DND-41 (cell line): ENCODE results near the gene ABCA2.

Source experiments
- ATAC-seq: fragments of 200-7000 bp; cut with Tn5 transposase; 3 replicates; pipeline ENCODE4 v1.9.1; 2021; ENCODE audit warnings: low read depth; ENCODE audit not compliant: insufficient read depth
- DNase-seq: peaks from one replicate; pipeline ENCODE4 v3.0.0-alpha.2; 2020
- H2AFZ ChIP-seq: 2 replicates; pipeline ENCODE4 v1.6.0; 2012; ENCODE audit warnings: low read depth, low read length
- H3K27ac ChIP-seq: 2 replicates; pipeline ENCODE4 v1.5.1; 2012; ENCODE audit warnings: low read length, inconsistent platforms
- H3K27me3 ChIP-seq: fragments of 200-600 bp; sonication (generic); 2 replicates; pipeline ENCODE4 v1.6.0; 2012; ENCODE audit warnings: low read length, mild to moderate bottlenecking, inconsistent platforms; ENCODE audit not compliant: insufficient read depth, poor library complexity
- H3K36me3 ChIP-seq: 2 replicates; pipeline ENCODE4 v1.5.1; 2012; ENCODE audit warnings: low read length, inconsistent platforms; ENCODE audit not compliant: insufficient read depth
- H3K4me1 ChIP-seq: 2 replicates; pipeline ENCODE4 v1.5.1; 2012; ENCODE audit warnings: mild to moderate bottlenecking, low read length; ENCODE audit not compliant: insufficient read depth
- H3K4me2 ChIP-seq: 2 replicates; pipeline ENCODE4 v1.6.0; 2012; ENCODE audit warnings: mild to moderate bottlenecking, moderate library complexity, low read length, inconsistent platforms; ENCODE audit not compliant: insufficient read depth
- H3K4me3 ChIP-seq, 2 experiments: fragments of 200-600 bp in 1 of 2; shearing (Covaris generic) in 1 of 2; 2 replicates each; pipeline ENCODE4 v1.5.1; 2012 to 2016; ENCODE audit warnings: inconsistent platforms in 2 of 2, low read length in 2 of 2, mild to moderate bottlenecking in 2 of 2, low read depth in 1 of 2, moderate library complexity in 1 of 2
- H3K79me2 ChIP-seq: 2 replicates; pipeline ENCODE4 v1.6.0; 2012; ENCODE audit warnings: low read length, inconsistent platforms; ENCODE audit not compliant: insufficient read depth
- H3K9ac ChIP-seq: 2 replicates; pipeline ENCODE4 v1.6.0; 2012; ENCODE audit warnings: low read depth, mild to moderate bottlenecking, inconsistent platforms, low read length, moderate library complexity
- H3K9me3 ChIP-seq: 2 replicates; pipeline ENCODE4 v1.5.1; 2012; ENCODE audit warnings: low read length, moderate library complexity, mild to moderate bottlenecking, inconsistent platforms; ENCODE audit not compliant: insufficient read depth, severe bottlenecking
- H4K20me1 ChIP-seq: 2 replicates; pipeline ENCODE4 v1.6.0; 2012; ENCODE audit warnings: low read length; ENCODE audit not compliant: insufficient read depth
- CTCF ChIP-seq: IDR thresholded peaks from 2 replicates; pipeline ENCODE4 v1.5.1; 2012; ENCODE audit warnings: borderline replicate concordance, low read length, moderate library complexity, mild to moderate bottlenecking; ENCODE audit not compliant: poor library complexity, severe bottlenecking; ENCODE audit errors: extremely low read depth
- EZH2 ChIP-seq: IDR thresholded peaks from 3 replicates; pipeline ENCODE4 v1.6.1; 2012; ENCODE audit warnings: borderline replicate concordance, low read depth, mild to moderate bottlenecking, moderate library complexity, low read length, inconsistent platforms; ENCODE audit not compliant: severe bottlenecking

ABCA2 gene

GRCh38 chr9:137021568-137021978 is 6.5 kb downstream of the ABCA2 start:
- Histone ChIP-seq H3K9ac (no peak overlapping the region), H3K9me3 (no peaks in the 10 kb centered on the region), H3K27ac (no peak overlapping the region), H4K20me1 (no peaks in the 10 kb centered on the region), H3K36me3 (peaks cover 3% of the 10 kb centered on the region; the same call in 1 of the 2 replicates), H3K27me3 (no peaks in the 10 kb centered on the region), H3K4me2 (no peak overlapping the region), H2AFZ (no peak overlapping the region), H3K4me1 (peaks cover 3% of the 10 kb centered on the region), H3K79me2 (no peaks in the 10 kb centered on the region), H3K4me3 (no peak overlapping the region)
- DNase-seq, result no peak
- TF ChIP-seq CTCF, result no peak
- no peak for TF ChIP-seq EZH2
- ATAC-seq, result peak; percentile 18; the same call in 1 of the 3 replicates

DNA sequence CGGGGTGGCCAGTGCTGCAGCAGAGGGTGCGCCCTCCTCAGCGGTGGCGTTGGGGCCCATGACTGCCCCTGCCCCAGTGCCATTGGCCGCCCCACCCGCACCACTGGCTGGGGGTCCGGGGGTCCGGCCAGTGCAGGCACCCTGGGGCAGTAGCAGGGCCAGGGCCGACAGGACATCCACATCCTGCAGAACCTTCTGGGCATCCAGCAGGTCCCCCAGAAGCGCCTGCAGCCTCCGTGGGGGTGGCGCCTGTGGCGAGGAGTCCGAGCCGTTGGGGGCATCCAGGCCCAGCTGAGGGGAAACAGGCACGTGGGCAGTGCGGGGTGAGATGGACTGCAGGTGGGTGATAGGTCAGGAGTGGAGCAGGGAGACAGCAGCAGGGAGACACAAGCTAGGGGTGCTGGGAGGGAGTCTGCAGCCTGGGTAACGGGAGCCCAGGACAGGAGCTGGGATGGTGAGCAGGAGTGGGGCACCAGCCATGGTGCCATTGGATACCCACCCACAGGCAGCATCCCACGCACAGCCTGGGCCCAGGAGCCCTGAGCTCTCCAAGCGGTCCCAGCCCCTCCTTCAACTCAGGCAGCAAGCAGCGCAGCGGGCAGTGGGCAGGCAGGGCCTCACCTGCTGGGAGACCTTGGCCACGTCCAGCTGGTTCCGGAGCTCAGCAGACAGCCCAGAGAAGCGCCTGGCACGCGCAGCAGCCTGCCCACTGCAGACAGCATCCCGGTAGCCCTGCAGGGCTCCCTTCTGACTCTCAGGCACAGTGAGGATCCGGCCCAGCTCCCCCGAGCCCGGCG is 7.1 kb downstream of the ABCA2 start:
- Histone ChIP-seq H3K9ac (no peak overlapping the region), H3K4me1 (no peaks in the 10 kb centered on the region), H3K9me3 (no peaks in the 10 kb centered on the region), H3K4me3 (no peak overlapping the region), H4K20me1 (no peaks in the 10 kb centered on the region), H2AFZ (no peak overlapping the region), H3K27me3 (no peaks in the 10 kb centered on the region), H3K4me2 (no peak overlapping the region), H3K27ac (no peak overlapping the region), H3K79me2 (no peaks in the 10 kb centered on the region), H3K36me3 (peaks cover 3% of the 10 kb centered on the region)
- no peak for TF ChIP-seq CTCF
- TF ChIP-seq EZH2, result no peak
- DNase-seq (no peak), ATAC-seq (no peak)

DNA sequence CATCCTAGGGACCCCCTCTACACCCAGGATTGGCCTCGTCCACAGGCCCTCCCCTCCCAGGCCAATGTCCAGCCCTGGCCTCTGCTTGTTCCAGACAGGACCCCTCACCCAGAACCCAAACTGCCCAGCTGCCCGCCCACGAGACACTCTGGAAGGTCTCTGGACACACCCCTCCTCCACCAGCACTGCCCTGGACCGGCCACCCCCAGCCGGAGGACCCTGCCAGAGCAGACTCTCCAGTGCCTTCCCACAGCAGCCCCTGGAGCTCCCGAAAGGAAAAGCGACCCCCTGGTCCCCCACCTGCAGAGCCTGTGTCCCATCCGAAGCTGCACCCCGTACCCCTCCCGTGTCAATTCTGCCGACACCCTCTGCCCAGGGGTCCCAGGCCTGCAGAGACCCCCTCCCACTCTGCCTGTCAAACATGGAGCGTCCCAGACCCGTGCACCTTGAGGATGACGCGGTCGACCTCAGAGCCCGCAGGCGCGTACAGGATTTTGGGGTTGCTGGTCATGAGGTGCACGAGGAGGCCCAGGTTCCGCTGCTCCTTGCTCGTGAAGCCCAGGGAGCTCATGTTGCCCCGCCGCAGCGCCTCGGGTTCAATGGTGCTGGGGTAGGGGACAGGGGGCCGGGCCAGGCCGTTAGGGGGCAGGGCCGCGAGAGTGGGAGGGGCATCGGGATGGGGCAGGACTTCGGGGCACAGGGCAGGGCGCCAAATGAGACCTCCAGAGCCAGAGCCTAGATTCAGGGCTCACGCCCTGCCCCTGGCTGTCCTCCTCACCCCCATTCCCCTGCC is 8.0 kb downstream of the ABCA2 start:
- Histone ChIP-seq H4K20me1 (no peaks in the 10 kb centered on the region), H3K4me3 (no peak overlapping the region), H3K9me3 (no peaks in the 10 kb centered on the region), H3K36me3 (peaks cover 3% of the 10 kb centered on the region), H3K79me2 (no peaks in the 10 kb centered on the region), H3K27ac (no peak overlapping the region), H3K27me3 (no peaks in the 10 kb centered on the region), H3K4me1 (no peaks in the 10 kb centered on the region), H3K4me2 (no peak overlapping the region), H2AFZ (no peak overlapping the region), H3K9ac (no peak overlapping the region)
- DNase-seq, result no peak
- TF ChIP-seq CTCF (no peak), EZH2 (no peak)
- no peak for ATAC-seq
